NCI-H1694 (cell line): ENCODE results near the gene SPDYA.
"Not testable (repeated sequence)": the region's sequence is repeated elsewhere in the genome, so short reads cannot be mapped to it uniquely, and the experiment has no call there.

Source experiments
- DNase-seq: peaks from one replicate; lab custom pipeline; 2025; lab: John Stamatoyannopoulos, UW

The SPDYA gene

GRCh38 chr2:28810384-28811285, at the start of gene SPDYA:
Gene SPDYA, plus strand, starts transcription at chr2:28810834. Its CDS starts 5,181 bp downstream, at chr2:28816015.
- no peak for DNase-seq

GRCh38 chr2:28761420-28761819, 49.2 kb upstream of the SPDYA start:
- DNase-seq, result no peak

DNA sequence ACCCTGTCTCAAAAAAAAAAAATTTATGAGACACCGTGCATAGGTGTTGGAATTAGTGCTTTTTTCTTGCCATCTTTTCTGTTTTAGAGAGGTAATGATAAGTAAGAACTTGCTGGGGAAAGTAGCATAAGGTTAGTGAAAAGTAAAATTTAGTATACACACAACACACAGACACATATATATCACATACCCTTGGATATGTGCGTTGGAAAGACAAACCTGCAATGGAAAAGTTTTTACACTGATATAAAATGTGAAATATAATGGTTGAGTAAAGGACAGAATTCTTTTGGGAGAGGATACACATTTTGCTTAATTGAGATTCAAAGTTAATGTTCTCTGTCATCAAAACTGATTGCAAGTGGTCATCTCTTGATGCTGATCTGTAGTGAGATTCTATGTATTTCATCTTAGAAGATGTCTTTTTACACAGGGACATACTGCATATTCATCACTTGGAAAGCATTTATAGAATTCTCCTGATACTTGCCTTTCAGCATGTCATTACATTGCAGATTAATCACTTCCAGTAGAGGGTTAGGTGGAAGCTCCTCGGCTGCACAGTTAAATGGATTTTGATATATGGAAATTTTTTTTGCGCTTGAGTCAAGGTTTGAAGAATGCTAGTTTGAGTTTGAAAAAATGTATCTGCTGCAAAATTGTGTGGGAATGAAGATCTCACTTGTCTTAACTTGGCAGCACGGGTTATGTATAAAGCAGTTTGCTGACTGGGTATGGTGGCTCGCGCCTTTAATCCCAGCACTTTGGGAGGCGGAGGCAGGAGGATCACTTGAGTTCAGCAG, 45.5 kb upstream of the SPDYA start:
- DNase-seq, result no peak

GRCh38 chr2:28766070-28766469, 44.6 kb upstream of the SPDYA start:
- DNase-seq, result no peak

DNA sequence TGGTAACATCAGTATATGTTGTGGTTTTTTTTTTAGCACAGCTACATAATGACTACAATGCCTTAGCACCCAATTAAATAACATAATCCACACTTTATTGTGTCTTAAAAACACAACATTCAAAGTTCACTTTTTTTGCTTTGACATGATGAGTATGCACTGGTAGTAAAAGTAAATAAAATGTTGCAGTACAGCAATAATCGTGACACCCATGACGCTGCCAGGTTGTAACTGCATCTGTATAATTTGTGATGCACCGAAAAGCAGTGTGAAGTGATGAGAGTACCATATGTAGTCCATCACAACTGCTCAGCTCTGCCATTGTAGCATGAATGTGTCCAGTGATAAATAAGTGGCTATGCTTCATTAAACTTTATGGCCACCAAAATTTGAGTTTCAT, 43.3 kb upstream of the SPDYA start:
- no peak for DNase-seq

DNA sequence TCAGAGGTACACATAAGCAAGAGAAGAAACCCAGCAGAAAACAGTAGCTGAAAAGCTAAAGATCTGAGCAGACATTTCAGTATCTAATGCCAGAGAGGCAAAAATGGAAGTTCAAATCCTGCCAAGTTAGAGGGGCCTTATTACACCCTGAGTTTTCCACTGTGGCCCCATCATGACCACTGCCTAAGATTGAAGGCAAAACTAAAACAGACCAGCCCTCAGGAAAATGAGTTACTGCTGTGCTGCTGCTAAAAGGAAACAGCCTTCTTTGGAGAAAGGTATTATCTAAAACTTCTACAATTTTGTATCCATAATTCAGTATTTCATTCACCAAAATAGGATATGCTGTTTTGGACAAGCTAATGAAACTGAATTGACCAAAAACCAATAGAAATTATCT, 42.2 kb upstream of the SPDYA start:
- DNase-seq, result no peak

DNA sequence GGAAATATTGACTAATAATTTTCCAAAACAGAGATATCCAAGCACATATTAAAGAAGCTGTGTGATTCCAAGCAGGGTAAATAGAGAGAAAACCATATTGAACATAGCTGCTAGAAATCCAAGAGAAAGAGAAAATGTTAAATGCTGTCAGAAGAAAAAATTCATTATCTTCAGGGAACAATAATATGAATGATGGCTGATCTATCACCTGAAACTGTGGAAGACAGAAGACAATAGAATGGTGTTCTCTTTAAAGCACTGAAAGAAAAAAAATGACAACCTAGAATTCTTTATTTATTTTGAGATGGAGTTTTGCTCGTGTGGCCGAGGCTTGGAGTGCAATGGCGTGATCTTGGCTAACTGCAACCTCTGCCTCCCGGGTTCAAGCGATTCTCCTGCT, 41.7 kb upstream of the SPDYA start:
- no peak for DNase-seq

- no peak for DNase-seq
These were observed 38.3 kb upstream of the SPDYA start for GRCh38 chr2:28772351-28772750.

GRCh38 chr2:28776471-28776870, 34.2 kb upstream of the SPDYA start:
- no peak for DNase-seq

GRCh38 chr2:28778392-28778791, 32.2 kb upstream of the SPDYA start:
- DNase-seq, result no peak

DNA sequence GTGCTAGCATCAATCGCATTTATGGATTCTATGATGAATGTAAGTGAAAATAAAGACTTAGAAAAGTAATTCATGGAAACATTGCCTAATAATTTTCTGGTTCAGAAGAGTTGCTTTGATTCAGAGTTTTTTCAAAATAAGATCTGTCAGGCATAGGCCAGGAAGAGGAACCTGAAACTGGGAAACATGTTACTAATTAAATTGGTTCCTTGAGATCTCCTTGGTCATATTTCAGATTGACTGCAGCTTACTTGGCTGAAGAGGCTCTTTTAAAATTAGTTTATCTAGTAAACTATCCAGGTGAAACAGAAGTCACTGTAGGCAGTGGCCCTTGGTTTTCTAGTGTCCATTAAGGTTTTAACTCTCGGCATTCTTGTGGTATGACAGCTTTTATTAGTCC, 31.6 kb upstream of the SPDYA start:
- DNase-seq, result no peak

DNA sequence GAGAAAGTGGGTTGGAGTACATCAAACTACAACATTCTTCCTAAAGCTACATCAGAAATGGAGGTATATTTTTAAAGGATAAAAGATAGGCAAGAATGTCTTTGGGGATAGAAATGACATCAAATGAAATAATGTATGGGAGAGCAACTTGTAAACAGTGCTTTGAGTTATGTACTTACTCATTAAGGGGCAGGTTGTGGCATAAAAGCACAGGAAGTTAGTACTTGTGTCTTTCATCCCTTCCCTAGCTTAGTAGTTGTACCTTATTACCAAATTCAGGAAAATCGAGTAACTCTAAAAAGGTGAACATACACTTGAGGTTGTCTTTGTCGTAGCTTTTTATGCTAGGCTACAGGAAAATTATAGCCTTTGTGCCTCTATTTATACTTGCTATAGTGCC, 30.1 kb upstream of the SPDYA start:
- DNase-seq, result no peak

- no peak for DNase-seq
These were observed 28.2 kb upstream of the SPDYA start for GRCh38 chr2:28782423-28782822.

- not testable (repeated sequence) for DNase-seq
These were observed 26.1 kb upstream of the SPDYA start for GRCh38 chr2:28784570-28784969.

- DNase-seq, result no peak
These were observed 14.0 kb upstream of the SPDYA start for GRCh38 chr2:28796620-28797019.

- DNase-seq, result no peak
These were observed 8.9 kb upstream of the SPDYA start for GRCh38 chr2:28801726-28802125.

DNA sequence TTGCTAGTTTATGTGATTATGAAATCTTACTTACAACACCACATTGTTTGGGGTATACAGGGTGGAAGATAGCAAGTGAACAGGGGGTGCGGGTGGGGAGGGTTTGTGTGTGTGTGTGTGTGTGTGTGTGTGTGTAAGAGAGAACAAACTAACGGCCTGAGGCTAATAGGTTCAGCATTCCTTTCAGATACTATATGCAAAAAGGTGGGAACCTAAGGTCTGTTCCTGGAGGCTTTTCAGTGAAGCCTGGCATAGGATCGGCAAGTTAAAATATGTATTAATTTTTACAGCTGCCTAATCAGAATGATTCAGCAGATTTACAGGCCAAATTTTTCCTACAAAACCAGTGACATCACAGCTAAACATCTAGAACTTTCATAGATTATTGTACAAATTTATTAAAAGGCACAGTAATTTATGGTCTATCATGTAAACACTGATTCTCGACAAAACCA, 7.6 kb upstream of the SPDYA start:
- no peak for DNase-seq

GRCh38 chr2:28809927-28810326, 707 bp upstream of the SPDYA start:
- no peak for DNase-seq

DNA sequence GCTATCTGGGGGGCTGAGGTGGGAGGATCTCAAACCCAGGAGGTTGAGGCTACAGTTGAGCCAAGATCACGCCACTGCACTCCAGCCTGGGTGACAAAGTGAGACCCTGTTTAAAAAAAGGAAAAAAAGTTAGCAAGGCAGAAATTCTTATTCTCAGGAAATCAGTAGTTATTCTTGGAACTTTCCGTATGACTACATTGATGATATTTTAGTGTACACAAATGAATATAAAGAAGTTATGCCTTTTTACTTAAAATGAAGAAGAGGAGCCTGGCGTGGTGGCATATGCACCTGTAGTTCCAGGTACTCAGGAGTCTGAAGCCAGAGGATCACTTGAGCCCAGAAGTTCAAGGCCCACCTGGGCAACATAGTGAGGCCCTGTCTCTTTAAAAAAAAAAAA, 7.4 kb downstream of the SPDYA start:
- no peak for DNase-seq

GRCh38 chr2:28821295-28821958, 10.8 kb downstream of the SPDYA start:
- peak; percentile 47 for DNase-seq

DNA sequence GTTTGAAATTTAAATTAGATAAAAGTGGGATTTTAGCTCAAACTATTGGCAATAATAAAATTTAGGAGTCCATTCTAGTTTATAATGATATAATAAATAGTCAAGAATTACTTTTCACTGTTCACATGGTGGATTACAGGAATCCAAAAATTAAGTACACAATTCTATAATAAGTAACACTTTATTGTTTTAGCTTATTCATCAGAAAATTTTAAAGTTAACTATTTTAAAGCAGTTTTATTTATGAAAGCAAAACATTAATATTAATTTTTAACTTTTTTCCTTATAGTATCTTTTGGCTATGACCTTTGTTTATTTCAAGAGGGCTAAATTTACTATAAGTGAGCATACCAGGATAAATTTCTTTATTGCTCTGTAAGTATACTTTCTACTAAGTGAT, 11.4 kb downstream of the SPDYA start:
- DNase-seq, result no peak

- no peak for DNase-seq
These were observed 13.6 kb downstream of the SPDYA start for GRCh38 chr2:28824207-28824606.

- DNase-seq, result no peak
These were observed 14.2 kb downstream of the SPDYA start for GRCh38 chr2:28824870-28825269.
